ENCODE data around the gene PRTFDC1.

Gene PRTFDC1

DNA sequence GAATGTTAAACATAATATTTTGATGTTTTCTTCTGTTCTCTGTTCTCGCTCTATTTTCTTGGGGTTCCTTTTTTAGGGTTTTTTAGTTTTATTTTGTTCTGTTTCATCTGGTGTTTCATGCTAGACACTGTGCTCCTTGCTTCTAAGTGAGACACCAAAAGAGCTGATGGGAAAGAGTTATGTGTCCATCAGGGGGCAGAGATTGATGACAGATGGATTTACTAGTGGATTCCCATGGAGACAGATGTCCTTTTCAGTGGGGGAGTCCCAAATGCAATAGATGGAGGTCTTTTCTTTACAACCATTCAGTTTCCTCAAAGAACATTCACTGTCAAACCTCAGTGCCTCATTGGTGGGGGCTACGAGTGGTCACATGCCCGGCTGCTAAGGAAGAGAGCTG is 34.9 kb downstream of the PRTFDC1 start:
- TF ChIP-seq POLR2A (IDR thresholded peaks at IDR 0.05; ENCODE audit: extremely low read depth, insufficient read length) = no peak
- TF ChIP-seq, protein P1, sequence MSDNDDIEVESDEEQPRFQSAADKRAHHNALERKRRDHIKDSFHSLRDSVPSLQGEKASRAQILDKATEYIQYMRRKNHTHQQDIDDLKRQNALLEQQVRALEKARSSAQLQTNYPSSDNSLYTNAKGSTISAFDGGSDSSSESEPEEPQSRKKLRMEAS (IDR thresholded peaks at IDR 0.05; ENCODE audit: low read depth, low read length) = no peak
- no peak for DNase-seq (ENCODE audit: low read depth)
- H3K4me3 ChIP-seq (ENCODE audit: low read depth, low read length) = no peak overlapping the region

DNA sequence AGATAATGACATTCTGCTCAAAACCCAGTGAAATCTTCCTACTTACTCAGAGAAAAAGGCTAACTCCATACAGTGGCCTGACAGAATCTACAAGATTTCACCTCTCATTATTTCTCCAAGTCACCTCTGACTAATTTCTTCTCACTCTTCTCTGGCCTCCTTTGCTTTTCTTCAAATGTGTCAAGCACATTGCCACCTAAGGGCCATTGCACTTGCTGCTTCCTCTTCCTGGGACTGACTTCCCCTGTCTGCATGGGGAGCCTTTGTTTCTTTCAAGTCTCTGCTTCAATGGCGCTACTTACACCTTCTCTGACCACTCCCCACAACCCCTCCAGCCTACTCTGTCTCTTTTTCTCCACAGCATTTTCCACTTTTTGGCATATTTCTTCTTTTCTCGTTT is 36.0 kb downstream of the PRTFDC1 start:
- TF ChIP-seq, protein P2, sequence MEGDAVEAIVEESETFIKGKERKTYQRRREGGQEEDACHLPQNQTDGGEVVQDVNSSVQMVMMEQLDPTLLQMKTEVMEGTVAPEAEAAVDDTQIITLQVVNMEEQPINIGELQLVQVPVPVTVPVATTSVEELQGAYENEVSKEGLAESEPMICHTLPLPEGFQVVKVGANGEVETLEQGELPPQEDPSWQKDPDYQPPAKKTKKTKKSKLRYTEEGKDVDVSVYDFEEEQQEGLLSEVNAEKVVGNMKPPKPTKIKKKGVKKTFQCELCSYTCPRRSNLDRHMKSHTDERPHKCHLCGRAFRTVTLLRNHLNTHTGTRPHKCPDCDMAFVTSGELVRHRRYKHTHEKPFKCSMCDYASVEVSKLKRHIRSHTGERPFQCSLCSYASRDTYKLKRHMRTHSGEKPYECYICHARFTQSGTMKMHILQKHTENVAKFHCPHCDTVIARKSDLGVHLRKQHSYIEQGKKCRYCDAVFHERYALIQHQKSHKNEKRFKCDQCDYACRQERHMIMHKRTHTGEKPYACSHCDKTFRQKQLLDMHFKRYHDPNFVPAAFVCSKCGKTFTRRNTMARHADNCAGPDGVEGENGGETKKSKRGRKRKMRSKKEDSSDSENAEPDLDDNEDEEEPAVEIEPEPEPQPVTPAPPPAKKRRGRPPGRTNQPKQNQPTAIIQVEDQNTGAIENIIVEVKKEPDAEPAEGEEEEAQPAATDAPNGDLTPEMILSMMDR (IDR thresholded peaks at IDR 0.05; ENCODE audit: low read depth, low read length) = no peak
- TF ChIP-seq POLR2A (IDR thresholded peaks at IDR 0.05; ENCODE audit: extremely low read depth, insufficient read length) (no peak), MYC (IDR thresholded peaks at IDR 0.05; ENCODE audit: low read depth, low read length) (no peak)
- TF ChIP-seq, protein P1 (IDR thresholded peaks at IDR 0.05; ENCODE audit: low read depth, low read length) = no peak
- no peak for DNase-seq (ENCODE audit: low read depth)
- H3K4me3 ChIP-seq (ENCODE audit: low read depth, low read length) = no peak overlapping the region

DNA sequence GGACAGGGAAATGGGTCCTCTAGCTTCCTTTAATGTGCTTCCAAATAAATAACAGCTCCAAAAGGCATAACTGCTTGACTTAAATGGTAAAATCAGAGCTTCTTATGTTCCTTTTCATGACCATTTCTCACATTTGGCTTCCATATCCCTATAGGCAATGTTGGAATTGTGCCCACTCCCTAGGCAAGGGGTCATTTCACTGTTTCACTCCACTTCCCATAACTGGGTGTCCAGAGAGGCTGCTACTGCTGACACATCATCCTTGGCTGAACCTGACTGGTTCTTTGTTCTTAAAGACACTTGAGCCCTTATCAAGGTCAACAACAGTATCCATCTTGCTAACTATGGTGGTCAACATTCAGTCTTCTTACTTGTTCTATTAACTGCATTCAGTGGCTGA is 37.1 kb downstream of the PRTFDC1 start:
- TF ChIP-seq, protein P1 (IDR thresholded peaks at IDR 0.05; ENCODE audit: low read depth, low read length) = no peak
- TF ChIP-seq, protein P2 (IDR thresholded peaks at IDR 0.05; ENCODE audit: low read depth, low read length) = no peak
- TF ChIP-seq MYC (IDR thresholded peaks at IDR 0.05; ENCODE audit: low read depth, low read length) (no peak), POLR2A (IDR thresholded peaks at IDR 0.05; ENCODE audit: extremely low read depth, insufficient read length) (no peak)
- H3K4me3 ChIP-seq (ENCODE audit: low read depth, low read length) = no peak overlapping the region
- DNase-seq (ENCODE audit: low read depth) = no peak

DNA sequence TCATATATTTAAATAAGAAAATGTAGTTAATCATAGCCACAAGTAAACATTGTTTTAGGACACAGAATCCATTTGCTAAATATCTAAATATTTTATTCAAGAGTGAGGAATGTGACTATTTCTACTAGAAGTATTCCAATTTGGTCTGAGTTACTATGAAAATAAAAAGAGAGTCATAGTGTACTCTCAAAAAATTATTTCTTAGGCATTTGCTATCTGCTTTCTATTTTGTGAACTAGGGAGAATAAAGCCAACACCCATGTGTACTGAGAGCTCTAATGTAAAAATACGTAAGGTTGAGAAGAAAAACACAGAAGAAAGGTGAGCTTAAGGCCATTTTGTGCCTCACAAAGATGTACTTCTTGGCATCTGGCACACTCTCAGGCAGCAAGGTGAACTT is 38.3 kb downstream of the PRTFDC1 start:
- TF ChIP-seq, protein P1 (IDR thresholded peaks at IDR 0.05; ENCODE audit: low read depth, low read length) = no peak
- no peak for TF ChIP-seq POLR2A (IDR thresholded peaks at IDR 0.05; ENCODE audit: extremely low read depth, insufficient read length)
- TF ChIP-seq MYC (IDR thresholded peaks at IDR 0.05; ENCODE audit: low read depth, low read length) = no peak
- TF ChIP-seq, protein P2 (IDR thresholded peaks at IDR 0.05; ENCODE audit: low read depth, low read length) = no peak
- H3K4me3 ChIP-seq (ENCODE audit: low read depth, low read length) = no peak overlapping the region
- no peak for DNase-seq (ENCODE audit: low read depth)

DNA sequence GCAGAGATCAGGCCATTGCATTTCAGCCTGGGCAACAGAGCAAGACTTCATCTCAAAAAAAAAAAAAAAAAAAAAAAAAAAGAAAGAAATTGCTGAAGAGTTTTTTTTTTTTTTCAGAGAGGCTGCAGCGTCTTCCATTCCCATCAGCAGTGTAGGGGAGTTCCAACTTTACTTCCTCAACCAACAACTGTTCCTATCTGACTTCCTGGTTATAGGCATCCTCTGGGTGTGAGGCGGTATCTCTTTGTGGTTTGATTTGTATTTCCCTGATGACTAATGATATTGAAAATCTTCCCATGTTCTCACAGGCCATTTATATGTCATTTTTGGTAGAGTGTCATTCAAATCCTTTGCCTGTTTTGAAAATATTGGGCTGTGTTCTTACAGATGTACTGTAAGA is 40.2 kb downstream of the PRTFDC1 start:
- DNase-seq (ENCODE audit: low read depth) = no peak
- no peak overlapping the region for H3K4me3 ChIP-seq (ENCODE audit: low read depth, low read length)
- no peak for TF ChIP-seq POLR2A (IDR thresholded peaks at IDR 0.05; ENCODE audit: extremely low read depth, insufficient read length)
- TF ChIP-seq, protein P2 (IDR thresholded peaks at IDR 0.05; ENCODE audit: low read depth, low read length) = no peak
- TF ChIP-seq, protein P1 (IDR thresholded peaks at IDR 0.05; ENCODE audit: low read depth, low read length) = no peak
- no peak for TF ChIP-seq MYC (IDR thresholded peaks at IDR 0.05; ENCODE audit: low read depth, low read length)

DNA sequence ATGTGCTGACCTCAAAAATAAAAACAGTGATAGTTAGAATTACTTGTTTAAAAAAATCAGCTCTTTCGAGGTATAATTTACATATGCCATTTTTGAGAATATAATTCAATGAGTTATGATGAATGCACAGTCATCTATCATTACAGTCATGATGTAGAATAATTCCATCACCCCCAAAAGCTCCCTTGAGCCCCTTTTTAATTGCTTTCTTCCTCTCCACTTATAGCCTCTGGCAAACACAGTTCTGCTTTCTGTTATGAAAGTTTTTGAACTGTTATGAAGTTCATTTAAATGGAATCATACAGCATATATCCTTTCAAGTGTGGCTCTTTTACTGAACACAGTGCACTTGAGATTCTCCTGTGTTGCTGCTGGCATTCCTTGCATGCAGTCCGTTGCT is 41.4 kb downstream of the PRTFDC1 start:
- TF ChIP-seq, protein P2 (IDR thresholded peaks at IDR 0.05; ENCODE audit: low read depth, low read length) = no peak
- TF ChIP-seq MYC (IDR thresholded peaks at IDR 0.05; ENCODE audit: low read depth, low read length) (no peak), POLR2A (IDR thresholded peaks at IDR 0.05; ENCODE audit: extremely low read depth, insufficient read length) (no peak)
- TF ChIP-seq, protein P1 (IDR thresholded peaks at IDR 0.05; ENCODE audit: low read depth, low read length) = no peak
- DNase-seq (ENCODE audit: low read depth) = no peak
- H3K4me3 ChIP-seq (ENCODE audit: low read depth, low read length) = no peak overlapping the region

All from NB4 (cell line).